Ectodermal cell (in vitro differentiated cells): ENCODE measurements around the gene ITGB5.

Source experiments
- H3K27ac ChIP-seq: 2 replicates; pipeline ENCODE4 v1.7.0; 2013; ENCODE audit warnings: mild to moderate bottlenecking, low read depth, low read length; ENCODE audit not compliant: insufficient read depth, poor library complexity, severe bottlenecking
- H3K27me3 ChIP-seq: 2 replicates; pipeline ENCODE4 v1.7.0; 2013; ENCODE audit warnings: mild to moderate bottlenecking, low read length; ENCODE audit not compliant: insufficient read depth, control insufficient read depth, poor library complexity, severe bottlenecking
- H3K36me3 ChIP-seq: one replicate; pipeline ENCODE4 v1.7.0; 2013; ENCODE audit warnings: low read length; ENCODE audit not compliant: control insufficient read depth, insufficient read depth
- H3K4me1 ChIP-seq: one replicate; pipeline ENCODE4 v1.7.0; 2013; ENCODE audit warnings: low read length; ENCODE audit not compliant: control insufficient read depth, insufficient read depth
- H3K4me3 ChIP-seq: 2 replicates; pipeline ENCODE4 v1.7.0; 2013; ENCODE audit warnings: low read depth, low read length, control low read depth; ENCODE audit not compliant: insufficient read depth
- H3K9me3 ChIP-seq: 2 replicates; pipeline ENCODE4 v1.7.0; 2013; ENCODE audit warnings: mild to moderate bottlenecking, low read length, moderate library complexity; ENCODE audit not compliant: control insufficient read depth
- WGBS, 2 experiments: methylation state at CpG; one replicate each; pipeline ENCODE4 v1.1.7; 2013; ENCODE audit warnings: missing lambda C conversion rate in 2 of 2; 5-methylcytosine and 5-hydroxymethylcytosine counted together

ITGB5 gene

GRCh38 chr3:124848300-124848699, 38.9 kb downstream of the ITGB5 start:
- no peak overlapping the region for H3K4me3 ChIP-seq
- no peaks in the 10 kb centered on the region for H3K36me3 ChIP-seq
- WGBS, 2 experiments, result 94 to 95% methylated on average over 9 of the region's 9 CpGs
- no peaks in the 10 kb centered on the region for H3K27me3 ChIP-seq
- no peaks in the 10 kb centered on the region for H3K4me1 ChIP-seq
- no peak overlapping the region for H3K27ac ChIP-seq
- H3K9me3 ChIP-seq, result no peaks in the 10 kb centered on the region

- Histone ChIP-seq H3K4me3 (no peak overlapping the region), H3K4me1 (no peaks in the 10 kb centered on the region), H3K9me3 (no peaks in the 10 kb centered on the region), H3K27ac (no peak overlapping the region), H3K36me3 (no peaks in the 10 kb centered on the region), H3K27me3 (no peaks in the 10 kb centered on the region)
- 92 to 98% methylated on average over 2 of the region's 2 CpGs for WGBS, 2 experiments
These were observed 39.3 kb downstream of the ITGB5 start for GRCh38 chr3:124847863-124848262.

GRCh38 chr3:124847051-124847450, 40.1 kb downstream of the ITGB5 start:
- H3K4me3 ChIP-seq, result no peak overlapping the region
- no peaks in the 10 kb centered on the region for H3K9me3 ChIP-seq
- H3K27ac ChIP-seq, result no peak overlapping the region
- no peaks in the 10 kb centered on the region for H3K36me3 ChIP-seq
- no peaks in the 10 kb centered on the region for H3K27me3 ChIP-seq
- WGBS, 2 experiments, result 83 to 89% methylated on average over 1 of the region's 1 CpG
- no peaks in the 10 kb centered on the region for H3K4me1 ChIP-seq

GRCh38 chr3:124846189-124846588, 41.0 kb downstream of the ITGB5 start:
- 78 to 95% methylated on average over 2 of the region's 2 CpGs for WGBS, 2 experiments
- no peaks in the 10 kb centered on the region for H3K9me3 ChIP-seq
- no peaks in the 10 kb centered on the region for H3K4me1 ChIP-seq
- H3K4me3 ChIP-seq, result no peak overlapping the region
- no peaks in the 10 kb centered on the region for H3K27me3 ChIP-seq
- no peaks in the 10 kb centered on the region for H3K36me3 ChIP-seq
- no peak overlapping the region for H3K27ac ChIP-seq

GRCh38 chr3:124845406-124845805, 41.8 kb downstream of the ITGB5 start:
- H3K36me3 ChIP-seq, result no peaks in the 10 kb centered on the region
- no peaks in the 10 kb centered on the region for H3K9me3 ChIP-seq
- no peak overlapping the region for H3K4me3 ChIP-seq
- no peaks in the 10 kb centered on the region for H3K27me3 ChIP-seq
- no peak overlapping the region for H3K27ac ChIP-seq
- H3K4me1 ChIP-seq, result no peaks in the 10 kb centered on the region
- 93 to 94% methylated on average over 5 of the region's 5 CpGs for WGBS, 2 experiments

- Histone ChIP-seq H3K27ac (no peak overlapping the region), H3K4me3 (no peak overlapping the region), H3K27me3 (no peaks in the 10 kb centered on the region), H3K9me3 (no peaks in the 10 kb centered on the region), H3K4me1 (no peaks in the 10 kb centered on the region), H3K36me3 (no peaks in the 10 kb centered on the region)
- WGBS, 2 experiments, result 91 to 92% methylated on average over 4 of the region's 5 CpGs
These were observed 43.5 kb downstream of the ITGB5 start for GRCh38 chr3:124843506-124844177.

GRCh38 chr3:124843047-124843446, 44.1 kb downstream of the ITGB5 start:
- Histone ChIP-seq H3K4me3 (no peak overlapping the region), H3K4me1 (no peaks in the 10 kb centered on the region), H3K9me3 (no peaks in the 10 kb centered on the region), H3K36me3 (no peaks in the 10 kb centered on the region), H3K27me3 (no peaks in the 10 kb centered on the region), H3K27ac (no peak overlapping the region)
- 86 to 87% methylated on average over 4 of the region's 4 CpGs for WGBS, 2 experiments

- Histone ChIP-seq H3K27me3 (no peaks in the 10 kb centered on the region), H3K4me3 (no peak overlapping the region), H3K4me1 (peaks cover 8% of the 10 kb centered on the region), H3K27ac (no peak overlapping the region), H3K36me3 (no peaks in the 10 kb centered on the region), H3K9me3 (no peaks in the 10 kb centered on the region)
- 96 to 99% methylated on average over 2 of the region's 2 CpGs for WGBS, 2 experiments
These were observed 45.6 kb downstream of the ITGB5 start for GRCh38 chr3:124841517-124841916.

GRCh38 chr3:124840331-124840730, 46.8 kb downstream of the ITGB5 start:
- H3K27me3 ChIP-seq, result no peaks in the 10 kb centered on the region
- H3K9me3 ChIP-seq, result no peaks in the 10 kb centered on the region
- H3K27ac ChIP-seq, result no peak overlapping the region
- H3K36me3 ChIP-seq, result no peaks in the 10 kb centered on the region
- peaks cover 15% of the 10 kb centered on the region for H3K4me1 ChIP-seq
- no peak overlapping the region for H3K4me3 ChIP-seq
- 87 to 96% methylated on average over 2 of the region's 2 CpGs for WGBS, 2 experiments

GRCh38 chr3:124839896-124840295, 47.3 kb downstream of the ITGB5 start:
- Histone ChIP-seq H3K9me3 (no peaks in the 10 kb centered on the region), H3K27me3 (no peaks in the 10 kb centered on the region), H3K4me3 (no peak overlapping the region), H3K4me1 (peaks cover 20% of the 10 kb centered on the region), H3K36me3 (no peaks in the 10 kb centered on the region), H3K27ac (no peak overlapping the region)

GRCh38 chr3:124838963-124839362, 48.2 kb downstream of the ITGB5 start:
- H3K27ac ChIP-seq, result no peak overlapping the region
- no peaks in the 10 kb centered on the region for H3K36me3 ChIP-seq
- 93 to 97% methylated on average over 3 of the region's 3 CpGs for WGBS, 2 experiments

More at GRCh38 chr3:124838963-124839362, 48.2 kb downstream of the ITGB5 start:
- H3K4me1 ChIP-seq, result peaks cover 22% of the 10 kb centered on the region
- H3K27me3 ChIP-seq, result no peaks in the 10 kb centered on the region
- H3K9me3 ChIP-seq, result no peaks in the 10 kb centered on the region
- H3K4me3 ChIP-seq, result no peak overlapping the region
